Peyer's patch (tissue), 4 donors: ENCODE data around the gene PHYKPL. TPM values are rescaled to one million over a fixed set of nuclear protein-coding genes. Genes with fewer than 3 reads are reported as not detected.

ENCODE experiments used
- DNase-seq, 3 donors: peaks; one replicate each; pipeline ENCODE4 v3.0.0-alpha.2; 2017 to 2019
- H3K27ac ChIP-seq, 4 donors: fragments of 200-600 bp; sonication (generic); one replicate each; pipeline ENCODE4 v1.5.1; 2016 to 2019
- H3K27me3 ChIP-seq, 2 donors: fragments of 200-600 bp; sonication (generic); one replicate each; pipeline ENCODE4 v1.5.1; 2019
- H3K36me3 ChIP-seq, 3 donors: fragments of 200-600 bp; sonication (generic); one replicate each; pipeline ENCODE4 v1.5.1; 2016 to 2019
- H3K4me1 ChIP-seq, 4 donors: fragments of 200-600 bp; sonication (generic); one replicate each; pipeline ENCODE4 v1.5.1; 2016 to 2019
- H3K4me3 ChIP-seq, 4 donors: fragments of 200-600 bp; sonication (generic); 1 replicate in 3 of 4; 2 replicates in 1 of 4; pipeline ENCODE4 v1.5.1; 2016 to 2019; ENCODE audit warnings: mild to moderate bottlenecking in 1 of 4
- H3K9me3 ChIP-seq, 4 donors: fragments of 200-600 bp; sonication (generic); one replicate each; pipeline ENCODE4 v1.5.1; 2016 to 2019; ENCODE audit warnings: mild to moderate bottlenecking in 1 of 4
- CTCF ChIP-seq, 6 experiments: fragments of 450-650 bp in 4 of 6; fragments of 200-600 bp in 2 of 6; sonication (generic) in 1 of 6; IDR thresholded peaks; one replicate each; pipeline ENCODE4 v1.5.1; 2017 to 2019; ENCODE audit warnings: antibody characterized with exemption in 6 of 6, mild to moderate bottlenecking in 3 of 6, moderate library complexity in 1 of 6
- POLR2A ChIP-seq, 2 donors: fragments of 450-650 bp; IDR thresholded peaks; one replicate each; pipeline ENCODE4 v1.5.1; 2017; ENCODE audit warnings: antibody characterized with exemption in 2 of 2, mild to moderate bottlenecking in 2 of 2, moderate library complexity in 2 of 2
- total RNA-seq, 4 donors: library from RNA; depleted of rRNA; stranded (reverse); fragments of >200 nt; gene quantifications; one replicate each; pipeline ENCODE4 v1.1.0, GENCODE V29; 2016

The PHYKPL gene
- total RNA-seq, 4 donors from 2014 or later: 180 to 441 (median 280) TPM

DNA sequence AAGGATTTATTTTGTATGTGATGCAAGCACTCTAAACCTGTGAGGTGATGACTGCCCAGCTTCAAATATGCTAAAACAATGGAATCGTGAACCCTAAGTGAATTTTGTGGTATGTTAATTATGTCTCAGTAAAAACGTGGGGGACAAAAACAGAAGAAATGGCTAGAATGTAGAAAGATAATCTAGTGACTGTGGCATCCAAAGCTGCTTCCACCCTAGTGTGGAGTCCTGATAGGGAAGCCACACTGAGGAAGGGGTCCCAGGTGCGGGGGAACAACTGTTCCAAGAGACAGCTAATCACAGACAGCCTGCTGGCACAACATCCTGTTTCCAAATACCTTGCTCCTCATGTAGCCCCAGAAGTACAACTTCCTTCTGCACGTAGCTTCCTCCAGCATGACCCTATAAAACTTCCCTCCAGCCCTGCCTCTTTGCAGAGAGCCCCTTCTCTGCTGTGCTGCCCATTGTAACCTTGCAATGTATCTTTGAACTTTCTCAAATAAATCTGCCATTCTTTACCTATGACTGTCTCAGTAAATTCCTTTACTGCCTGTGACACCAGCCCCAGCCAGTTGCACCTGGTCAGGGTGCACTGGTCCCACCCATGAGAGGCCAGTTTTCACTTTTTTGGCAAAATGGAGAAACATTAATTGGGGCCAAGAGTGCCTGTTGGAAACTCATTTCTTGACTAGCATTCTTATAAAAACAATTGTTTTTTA lies 50.3 kb downstream of the PHYKPL start:
- TF ChIP-seq CTCF (IDR thresholded peaks at IDR 0.05) (no peak), POLR2A (IDR thresholded peaks at IDR 0.05) (no peak)
- Histone ChIP-seq H3K4me1 (no peaks in the 10 kb centered on the region), H3K9me3 (no peaks in the 10 kb centered on the region), H3K27ac (no peak overlapping the region), H3K4me3 (no peak overlapping the region), H3K36me3 (no peaks in the 10 kb centered on the region), H3K27me3 (no peaks in the 10 kb centered on the region)
- DNase-seq: peak in 1 of 3 donors; percentile 14

DNA sequence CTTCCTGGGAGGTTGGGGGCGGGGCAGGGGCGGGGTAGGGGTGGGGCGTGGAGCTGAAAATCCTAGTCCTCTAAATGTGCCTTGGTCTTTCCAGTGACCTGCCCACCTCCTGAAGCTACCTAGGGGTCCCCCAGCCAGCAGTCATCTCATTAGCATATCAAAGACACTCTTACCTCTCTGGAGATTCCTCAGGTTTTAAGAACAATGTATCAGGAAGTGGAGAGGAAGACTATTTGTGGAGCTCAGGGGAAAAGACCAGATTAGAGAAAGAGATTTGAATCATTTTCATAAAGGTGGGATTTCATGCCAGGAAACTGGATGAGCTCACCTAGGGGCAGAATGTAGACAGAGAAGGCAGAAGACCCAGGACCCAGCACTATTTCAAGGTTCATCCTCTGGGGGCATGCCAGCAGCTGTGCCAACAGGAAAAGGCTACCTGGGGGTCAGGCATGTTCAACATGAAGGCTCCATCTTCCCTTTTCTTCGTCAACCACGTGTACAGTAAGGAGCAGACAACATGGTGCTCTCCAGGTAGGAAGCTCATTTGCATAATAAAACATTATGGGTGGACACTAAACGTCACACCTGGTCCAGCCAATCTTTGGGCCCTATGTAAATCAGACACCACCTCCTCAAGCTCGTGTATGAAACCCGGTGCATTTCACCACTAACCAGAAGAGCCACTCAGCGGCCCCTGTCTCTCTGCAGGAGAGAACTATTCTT lies 52.3 kb downstream of the PHYKPL start:
- no peaks in the 10 kb centered on the region for H3K9me3 ChIP-seq
- TF ChIP-seq POLR2A (IDR thresholded peaks at IDR 0.05): no peak
- no peak for TF ChIP-seq CTCF (IDR thresholded peaks at IDR 0.05)
- H3K27me3 ChIP-seq: no peaks in the 10 kb centered on the region
- H3K4me3 ChIP-seq: no peak overlapping the region
- no peak overlapping the region for H3K27ac ChIP-seq
- no peaks in the 10 kb centered on the region for H3K4me1 ChIP-seq
- DNase-seq: peak in 1 of 3 donors; percentile 2
- H3K36me3 ChIP-seq: no peaks in the 10 kb centered on the region

- Histone ChIP-seq H3K36me3 (no peaks in the 10 kb centered on the region), H3K27me3 (no peaks in the 10 kb centered on the region), H3K9me3 (no peaks in the 10 kb centered on the region), H3K27ac (no peak overlapping the region), H3K4me1 (no peaks in the 10 kb centered on the region), H3K4me3 (no peak overlapping the region)
- peak in 1 of 3 donors; percentile 12 for DNase-seq
- no peak for TF ChIP-seq POLR2A (IDR thresholded peaks at IDR 0.05)
- no peak for TF ChIP-seq CTCF (IDR thresholded peaks at IDR 0.05)
These were observed 55.0 kb downstream of the PHYKPL start for GRCh38 chr5:178177569-178177968.

GRCh38 chr5:178176791-178177190 lies 55.8 kb downstream of the PHYKPL start:
- Histone ChIP-seq H3K27ac (no peak overlapping the region), H3K9me3 (no peaks in the 10 kb centered on the region), H3K27me3 (no peaks in the 10 kb centered on the region), H3K36me3 (no peaks in the 10 kb centered on the region), H3K4me3 (no peak overlapping the region), H3K4me1 (no peaks in the 10 kb centered on the region)
- DNase-seq: no peak
- TF ChIP-seq CTCF (IDR thresholded peaks at IDR 0.05) (no peak), POLR2A (IDR thresholded peaks at IDR 0.05) (no peak)

DNA sequence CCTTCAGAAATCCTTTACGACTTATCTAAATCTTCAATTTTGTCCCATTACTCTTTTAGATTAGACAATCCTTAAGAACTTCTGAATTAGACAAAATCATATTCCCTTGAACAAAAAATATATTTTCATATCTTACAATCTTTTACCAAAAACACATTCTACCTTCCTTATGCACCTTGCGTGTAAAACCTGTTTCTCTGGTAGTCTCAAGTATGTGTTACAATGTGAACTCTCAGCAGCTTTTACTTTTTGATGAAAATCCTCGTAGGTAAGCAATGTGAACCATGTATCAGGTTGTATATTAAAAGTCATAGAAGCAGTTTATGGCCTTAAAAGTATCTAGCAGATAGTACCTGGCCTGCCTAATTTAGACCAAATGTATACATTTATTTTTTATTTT lies 58.1 kb downstream of the PHYKPL start:
- no peak for DNase-seq
- H3K4me3 ChIP-seq: no peak overlapping the region
- H3K4me1 ChIP-seq: no peaks in the 10 kb centered on the region
- no peaks in the 10 kb centered on the region for H3K9me3 ChIP-seq
- no peak overlapping the region for H3K27ac ChIP-seq
- no peak for TF ChIP-seq POLR2A (IDR thresholded peaks at IDR 0.05)
- TF ChIP-seq CTCF (IDR thresholded peaks at IDR 0.05): no peak
- no peaks in the 10 kb centered on the region for H3K36me3 ChIP-seq
- no peaks in the 10 kb centered on the region for H3K27me3 ChIP-seq
